CD4-positive, alpha-beta T cell treated with Interleukin-17A for 1 hour (primary cell): ENCODE results near the gene MISP.
A peak's percentile ranks its signal among the peaks of the same experiment; 100 is the strongest.

Experiments
- DNase-seq: peaks from one replicate; pipeline ENCODE4 v3.0.0-alpha.2; 2020

Gene MISP

GRCh38 chr19:747432-748273 is 3.3 kb upstream of the MISP start:
- no peak for DNase-seq

- DNase-seq: no peak
Observed at GRCh38 chr19:748274-748598, 2.7 kb upstream of the MISP start.

DNA sequence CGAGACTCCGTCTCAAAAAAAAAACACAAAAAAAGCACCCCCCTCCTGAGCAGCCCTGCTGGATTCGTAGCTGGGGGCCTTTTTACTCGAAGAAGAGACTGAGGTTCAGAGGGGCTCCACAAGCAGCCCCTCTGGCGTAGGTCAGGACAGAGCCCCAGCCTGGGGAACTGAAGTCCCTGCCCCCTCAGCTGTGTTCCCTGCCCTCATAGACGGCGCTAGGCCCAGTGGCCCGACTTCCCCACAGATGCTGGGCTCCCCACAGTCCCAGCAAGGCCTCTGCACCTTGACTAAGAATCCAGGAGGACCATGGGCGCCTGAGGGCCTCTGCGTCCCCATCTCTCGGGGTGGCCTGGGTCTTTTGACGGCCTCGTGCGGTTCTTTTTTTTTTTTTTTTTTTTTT is 1.1 kb upstream of the MISP start:
- DNase-seq: no peak

DNA sequence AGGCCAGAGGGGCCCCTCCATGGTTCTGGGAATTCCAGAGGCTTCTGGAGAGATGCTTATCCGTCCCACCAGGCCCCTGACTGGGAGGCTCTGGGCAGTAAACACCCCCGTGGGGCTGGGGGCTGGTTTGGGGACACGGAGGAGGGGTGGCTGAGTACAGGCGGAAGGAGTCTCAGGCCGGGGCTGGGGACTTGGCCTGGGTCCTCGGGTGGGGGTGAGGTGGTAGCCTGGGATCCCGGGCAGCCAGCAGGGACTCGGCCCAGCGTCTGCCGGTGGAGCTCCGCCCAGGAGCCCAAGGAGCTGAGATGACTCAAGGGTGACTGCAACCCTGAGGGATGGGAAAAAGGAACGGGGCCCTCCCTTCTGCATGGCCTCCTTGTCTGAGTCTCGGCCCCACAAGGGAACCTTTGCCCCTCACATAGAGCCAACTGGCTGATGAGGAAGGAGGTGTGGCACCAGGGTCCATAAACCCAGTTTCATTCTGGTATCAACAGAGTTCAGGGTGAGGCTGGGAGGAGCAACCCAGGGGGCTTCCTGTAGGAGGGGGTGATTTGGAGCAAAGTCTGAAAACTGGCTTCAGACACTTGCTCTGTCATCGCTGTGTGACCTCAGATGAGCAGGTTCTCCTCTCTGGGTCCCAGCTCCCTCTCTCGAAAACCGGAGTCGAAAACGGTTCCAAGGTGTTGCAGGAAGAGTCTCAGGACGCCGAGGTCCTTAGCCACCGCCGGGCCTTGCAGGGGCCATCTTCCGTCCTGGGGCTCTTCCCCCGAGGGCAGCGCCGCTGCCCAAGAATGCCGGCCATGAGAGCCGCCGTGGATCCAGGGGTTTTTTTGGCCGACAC is 809 bp downstream of the MISP start:
- DNase-seq: no peak

DNA sequence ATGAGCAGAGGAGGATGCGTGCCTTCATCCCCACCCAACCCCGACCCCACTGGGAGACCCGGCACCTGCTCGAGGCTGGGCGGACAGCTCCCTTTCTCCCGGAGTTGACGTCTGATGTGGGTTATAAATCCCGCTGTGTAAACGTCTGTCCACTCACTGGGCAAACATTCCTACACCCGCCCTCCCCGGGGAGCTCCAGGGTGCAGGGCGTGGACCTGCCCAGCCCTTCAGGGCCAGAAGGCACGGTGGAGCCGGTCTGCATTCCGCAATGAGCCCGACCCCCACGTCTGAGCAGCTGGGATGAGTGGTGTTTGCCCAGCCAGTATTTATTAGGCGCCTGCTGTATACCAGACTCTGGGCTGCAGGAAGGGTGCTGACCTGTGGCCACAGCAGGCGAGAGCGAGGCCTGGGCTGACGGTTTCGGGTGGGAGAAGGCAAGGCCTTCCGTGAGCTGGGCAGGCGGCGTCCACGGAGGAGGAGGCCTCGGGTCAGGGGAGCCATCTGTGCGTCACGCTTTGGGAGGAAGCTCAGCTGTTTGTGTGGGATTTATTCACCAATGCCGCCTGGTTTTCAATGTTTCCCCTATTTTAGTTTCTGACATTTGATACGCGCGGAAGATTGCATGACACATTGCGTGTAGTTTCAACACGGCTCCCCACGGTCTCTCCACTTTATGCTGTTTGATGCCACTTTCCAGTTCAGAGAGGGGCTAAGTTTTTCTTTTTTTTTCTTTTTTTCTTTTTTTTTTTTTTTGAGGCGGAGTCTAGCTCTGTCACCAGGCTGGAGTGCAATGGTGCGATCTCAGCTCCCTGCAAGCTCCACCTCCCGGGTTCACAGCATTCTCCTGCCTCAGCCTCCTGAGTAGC is 2.0 kb downstream of the MISP start:
- no peak for DNase-seq

DNA sequence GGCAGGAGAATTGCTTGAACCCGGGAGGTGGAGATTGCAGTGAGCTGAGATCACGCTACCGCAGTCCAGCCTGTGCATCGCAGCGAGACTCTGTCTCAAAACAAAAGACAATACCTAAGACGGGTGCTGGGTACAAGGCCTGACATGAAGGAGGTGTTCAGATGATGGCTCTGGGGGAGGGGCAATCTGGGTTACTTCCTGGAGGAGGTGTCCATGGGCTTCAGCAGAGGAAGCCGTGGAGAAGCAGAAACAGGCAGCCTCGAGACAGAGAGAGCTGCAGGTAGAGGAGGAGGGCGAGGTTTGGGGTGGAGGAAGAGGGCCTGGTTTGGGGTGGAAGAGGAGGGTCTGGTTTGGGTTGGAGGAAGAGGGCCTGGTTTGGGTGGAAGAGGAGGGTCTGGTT is 3.6 kb downstream of the MISP start:
- no peak for DNase-seq

DNA sequence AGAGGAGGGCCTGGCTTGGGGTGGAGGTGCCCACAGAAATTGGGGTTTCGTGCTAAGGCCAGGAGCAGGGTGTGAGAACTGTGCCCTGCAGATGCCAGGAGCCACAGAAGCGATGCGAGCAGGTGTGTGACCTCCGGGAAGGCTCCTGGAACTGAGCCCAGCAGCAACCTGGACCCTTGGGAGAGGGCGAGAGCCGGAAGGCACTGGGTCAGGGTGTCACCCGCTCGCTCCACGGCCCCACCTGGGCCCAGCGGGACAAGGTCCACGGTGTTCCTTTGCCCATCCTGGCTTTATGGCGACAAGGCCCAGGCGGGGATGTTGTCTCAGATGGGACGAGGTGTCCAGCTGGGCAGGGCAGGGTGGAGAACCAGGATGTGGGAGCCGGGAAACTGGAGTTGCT is 4.2 kb downstream of the MISP start:
- no peak for DNase-seq

- DNase-seq: no peak
Observed at GRCh38 chr19:756236-756635, 5.3 kb downstream of the MISP start.

- DNase-seq: no peak
Observed at GRCh38 chr19:756821-757688, 6.1 kb downstream of the MISP start.

DNA sequence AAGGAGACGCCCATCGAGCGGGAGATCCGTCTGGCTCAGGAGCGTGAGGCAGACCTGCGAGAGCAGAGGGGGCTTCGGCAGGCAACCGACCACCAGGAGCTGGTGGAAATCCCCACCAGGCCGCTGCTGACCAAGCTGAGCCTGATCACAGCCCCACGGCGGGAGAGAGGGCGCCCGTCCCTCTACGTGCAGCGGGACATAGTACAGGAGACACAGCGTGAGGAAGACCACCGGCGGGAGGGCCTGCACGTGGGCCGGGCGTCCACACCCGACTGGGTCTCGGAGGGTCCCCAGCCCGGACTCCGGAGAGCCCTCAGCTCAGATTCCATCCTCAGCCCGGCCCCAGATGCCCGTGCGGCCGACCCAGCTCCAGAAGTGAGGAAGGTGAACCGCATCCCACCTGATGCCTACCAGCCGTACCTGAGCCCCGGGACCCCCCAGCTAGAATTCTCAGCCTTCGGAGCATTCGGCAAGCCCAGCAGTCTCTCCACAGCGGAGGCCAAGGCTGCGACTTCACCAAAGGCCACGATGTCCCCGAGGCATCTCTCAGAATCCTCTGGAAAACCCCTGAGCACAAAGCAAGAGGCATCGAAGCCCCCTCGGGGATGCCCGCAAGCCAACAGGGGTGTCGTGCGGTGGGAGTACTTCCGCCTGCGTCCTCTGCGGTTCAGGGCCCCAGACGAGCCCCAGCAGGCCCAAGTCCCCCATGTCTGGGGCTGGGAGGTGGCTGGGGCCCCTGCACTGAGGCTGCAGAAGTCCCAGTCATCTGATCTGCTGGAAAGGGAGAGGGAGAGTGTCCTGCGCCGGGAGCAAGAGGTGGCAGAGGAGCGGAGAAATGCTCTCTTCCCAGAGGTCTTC is 7.1 kb downstream of the MISP start:
- no peak for DNase-seq

DNA sequence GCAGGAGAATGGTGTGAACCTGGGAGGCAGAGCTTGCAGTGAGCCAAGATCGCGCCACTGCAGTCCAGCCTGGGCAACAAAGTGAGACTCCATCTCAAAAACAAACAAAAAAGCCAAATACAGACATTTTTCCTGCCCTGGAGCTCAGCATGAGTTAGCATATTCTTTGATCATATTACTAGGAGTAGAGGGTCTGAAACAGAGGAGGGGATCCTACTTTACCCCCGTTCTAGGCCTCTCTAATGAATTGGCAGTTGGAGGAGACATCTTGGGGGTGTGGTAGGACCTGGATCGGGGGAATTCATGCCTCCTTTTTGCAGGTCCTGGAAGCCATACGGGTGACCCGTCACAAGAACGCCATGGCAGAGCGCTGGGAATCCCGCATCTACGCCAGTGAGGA is 12.3 kb downstream of the MISP start:
- DNase-seq: no peak

DNA sequence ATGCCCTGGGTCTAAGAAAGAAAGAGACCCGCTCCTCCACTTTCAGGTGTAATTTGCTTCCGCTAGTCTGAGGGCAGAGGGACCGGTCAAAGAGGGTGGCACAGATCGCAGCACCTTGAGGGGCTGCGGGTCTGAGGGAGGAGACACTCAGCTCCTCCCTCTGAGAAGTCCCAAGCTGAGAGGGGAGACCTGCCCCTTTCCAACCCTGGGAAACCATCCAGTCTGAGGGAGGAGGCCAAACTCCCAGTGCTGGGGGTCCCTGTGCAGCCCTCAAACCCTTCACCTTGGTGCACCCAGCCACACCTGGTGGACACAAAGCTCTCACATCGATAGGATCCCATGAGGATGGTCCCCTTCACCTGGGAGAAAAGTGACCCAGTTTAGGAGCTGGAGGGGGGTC is 13.0 kb downstream of the MISP start:
- DNase-seq: no peak

DNA sequence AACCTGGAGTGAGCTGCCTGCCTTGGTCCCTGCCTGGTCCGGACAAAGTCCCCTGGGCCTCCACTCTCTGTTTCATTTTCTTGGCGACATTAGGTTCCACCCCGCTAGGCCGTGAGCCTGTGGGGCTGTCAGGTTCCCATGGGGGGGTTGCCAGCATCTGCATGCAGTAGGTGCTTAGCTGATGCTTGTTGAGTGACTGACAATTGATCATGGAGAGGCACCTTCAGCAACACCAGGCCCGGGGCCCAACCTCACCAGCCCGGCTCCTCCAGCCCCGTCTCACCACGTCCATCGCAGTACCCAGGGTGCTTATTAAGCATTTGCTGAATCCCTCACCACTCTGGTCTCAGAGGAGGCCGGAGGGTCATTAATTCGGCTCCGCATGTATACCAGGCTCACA is 13.4 kb downstream of the MISP start:
- DNase-seq: no peak

DNA sequence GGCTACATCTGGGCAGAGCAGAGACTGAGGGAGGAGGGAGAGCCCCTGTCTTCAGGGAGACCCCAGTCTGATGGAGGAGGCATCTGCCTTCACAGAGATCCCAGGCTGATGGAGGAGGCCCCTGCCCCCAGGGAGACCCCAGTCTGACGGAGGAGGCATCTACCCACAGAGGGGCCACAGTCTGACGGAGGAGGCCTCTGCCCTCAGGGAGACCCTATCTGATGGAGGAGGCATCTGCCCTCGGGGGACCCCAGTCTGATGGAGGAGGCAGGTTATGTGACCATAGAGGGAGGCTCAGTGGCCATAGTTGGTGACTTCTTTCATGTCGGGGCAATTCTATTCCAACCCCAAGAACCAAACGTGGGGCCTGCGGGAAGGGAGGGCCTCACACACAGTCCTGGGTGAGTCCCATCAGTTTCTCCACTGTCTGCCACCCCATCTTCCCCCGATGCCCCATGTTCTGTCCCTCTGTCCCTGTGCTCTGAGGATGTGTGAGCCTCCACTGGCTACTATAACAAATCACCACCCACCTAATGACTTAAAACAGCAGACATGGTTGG is 14.3 kb downstream of the MISP start:
- DNase-seq: no peak

DNA sequence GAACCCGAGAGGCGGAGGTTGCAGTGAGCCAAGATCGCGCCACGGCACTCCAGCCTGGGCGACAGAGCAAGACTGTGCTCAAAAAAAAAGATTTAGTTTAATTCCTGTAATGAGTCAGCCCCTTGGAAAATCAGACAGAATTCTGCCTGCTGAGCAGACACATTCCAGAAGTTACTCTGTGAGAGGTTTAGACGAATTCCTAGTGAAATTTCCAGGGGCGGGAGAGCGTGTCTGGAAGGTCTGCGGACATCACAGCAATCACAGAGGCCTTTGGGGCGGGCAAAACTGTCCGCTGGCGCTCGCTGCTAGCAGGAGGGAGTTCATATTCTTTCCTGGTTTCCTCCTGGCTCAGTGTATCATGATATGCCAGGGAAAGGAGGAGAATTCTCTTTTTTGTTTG is 17.5 kb downstream of the MISP start:
- DNase-seq: no peak

DNA sequence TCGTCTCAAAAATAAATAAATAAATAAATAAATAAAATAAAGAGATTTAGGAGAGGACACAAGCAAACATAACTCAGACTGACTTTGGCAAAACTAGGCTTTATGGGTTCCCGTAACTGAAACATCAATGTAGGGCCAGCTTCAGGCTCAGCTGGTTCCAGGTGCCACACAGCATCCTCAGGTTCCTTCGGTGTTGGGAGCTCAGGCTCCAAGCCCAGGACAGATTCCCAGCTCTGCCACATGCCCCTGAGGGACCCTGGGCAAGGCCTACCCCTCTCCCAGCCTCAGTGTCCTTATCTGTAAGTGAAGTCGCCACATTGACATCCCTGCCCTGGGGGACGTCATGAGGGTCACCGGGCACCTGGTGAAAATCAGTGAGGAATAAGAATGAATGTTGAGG is 18.7 kb downstream of the MISP start:
- DNase-seq: no peak

- DNase-seq: peak; percentile 26
Observed at GRCh38 chr19:771332-771785, 20.4 kb downstream of the MISP start.

DNA sequence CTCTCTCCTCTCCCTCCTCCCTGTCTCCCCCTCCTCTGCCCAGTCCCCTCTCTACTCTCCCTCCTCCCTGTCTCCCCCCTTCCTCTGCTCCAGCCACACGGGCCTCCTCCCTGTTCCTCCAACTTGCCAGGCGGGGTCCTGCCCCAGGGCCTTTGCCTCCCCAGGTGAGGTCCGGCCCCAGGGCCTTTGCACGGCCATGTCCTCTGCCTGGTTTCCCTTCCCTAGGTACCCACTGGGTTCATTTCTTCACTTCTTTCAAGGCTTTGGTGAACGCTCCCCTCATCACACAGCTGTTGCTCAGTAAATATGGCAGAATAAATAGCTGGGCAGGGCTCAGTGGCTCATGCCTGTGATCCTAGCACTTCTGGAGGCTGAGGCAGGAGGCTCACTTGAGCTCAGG is 21.2 kb downstream of the MISP start:
- no peak for DNase-seq

DNA sequence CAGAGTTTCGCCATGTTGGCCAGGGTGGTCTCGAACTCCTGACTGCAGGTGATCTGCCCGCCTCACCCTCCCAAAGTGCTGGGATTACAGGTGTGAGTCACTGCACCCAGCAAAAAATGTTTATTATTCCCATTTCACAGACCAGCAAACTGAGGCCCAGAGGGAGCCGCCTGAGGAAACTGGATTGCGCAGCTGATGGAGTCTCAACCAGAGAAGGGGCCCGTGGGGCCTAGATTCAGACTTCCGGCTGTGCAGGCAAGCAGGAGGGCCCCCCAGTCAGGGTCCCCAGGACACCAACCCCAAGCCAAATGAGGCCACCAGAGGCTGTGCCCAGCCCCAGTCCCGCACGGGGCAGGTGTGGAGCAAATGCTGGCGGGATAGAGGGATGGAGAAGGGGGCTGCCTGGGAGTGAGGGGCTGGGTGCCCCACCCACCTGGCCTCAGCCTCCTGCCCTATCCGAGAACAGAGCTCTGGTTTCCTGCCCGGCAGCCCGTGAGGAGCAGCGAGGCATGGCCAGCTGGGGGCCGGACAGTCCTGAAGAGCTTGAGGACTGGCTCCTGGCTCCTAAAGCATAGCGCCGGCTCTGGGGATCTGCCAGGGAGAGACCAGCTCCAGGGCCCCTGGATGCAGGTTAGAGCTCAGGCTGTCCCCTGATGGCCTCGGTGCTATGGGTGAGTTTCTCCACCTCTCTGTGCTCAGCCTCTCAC is 22.0 kb downstream of the MISP start:
- no peak for DNase-seq

GRCh38 chr19:776549-776948 is 25.6 kb downstream of the MISP start:
- DNase-seq: no peak
